ENCODE results near the gene FCER1G. TPM values are rescaled to one million over a fixed set of nuclear protein-coding genes. Genes with fewer than 3 reads are reported as not detected.
A peak's percentile ranks its signal among the peaks of the same experiment; 100 is the strongest.

FCER1G gene
- total and polyA plus RNA-seq, 5 experiments from 2014 or later, result 27.7 to 107 (median 67.1) TPM

GRCh38 chr1:161198194-161198896, 16.8 kb upstream of the FCER1G start:
- H3K27me3 Mint-ChIP-seq, result no peaks in the 10 kb centered on the region
- H3K9me3 Mint-ChIP-seq, result no peaks in the 10 kb centered on the region
- H3K4me1 Mint-ChIP-seq, result peaks cover 21 to 72% (median 53%) of the 10 kb centered on the region in 4 donors
- no peaks in the 10 kb centered on the region for H3K36me3 Mint-ChIP-seq
- no peak for DNase-seq
- ATAC-seq, result no peak
- peak overlapping the region in 4 of 10 donors; percentile 50 to 95 (median 69) for H3K27ac Mint-ChIP-seq
- H3K4me3 Mint-ChIP-seq, result no peak overlapping the region
- POLR2A ChIA-PET, result interaction anchor here (1.9 to 6.5 kb wide), 3 partner anchors 17 to 33 kb away, joined by 8 to 90 read pairs (median 11); partner anchors contain the start of genes PPOX and TOMM40L

GRCh38 chr1:161198897-161199431, 16.1 kb upstream of the FCER1G start, which contains the start of gene ADAMTS4:
TSS of gene ADAMTS4 (minus strand) at chr1:161199054. CDS start at chr1:161198627, 427 bp downstream.
- no peaks in the 10 kb centered on the region for H3K9me3 Mint-ChIP-seq
- no peaks in the 10 kb centered on the region for H3K27me3 Mint-ChIP-seq
- peak within 1 kb of the TSS in 6 of 10 donors; percentile 3 to 97 (median 76) for H3K4me3 Mint-ChIP-seq
- peaks cover 0 to 4% (median under 1%) of the 10 kb centered on the region in 3 donors for H3K36me3 Mint-ChIP-seq
- ATAC-seq (no peak), DNase-seq (no peak)
- POLR2A ChIA-PET, result interaction anchor here (1.0 to 6.5 kb wide), 4 partner anchors 8 to 27 kb away, joined by 3 to 90 read pairs (median 8); partner anchors contain the start of gene TOMM40L
- H3K27ac Mint-ChIP-seq, result peak within 1 kb of the TSS; percentile 24 to 99 (median 96)
- H3K4me1 Mint-ChIP-seq, result peaks cover 23 to 76% (median 58%) of the 10 kb centered on the region in 4 donors

- no peaks in the 10 kb centered on the region for H3K27me3 Mint-ChIP-seq
- no peaks in the 10 kb centered on the region for H3K9me3 Mint-ChIP-seq
- POLR2A ChIA-PET, result interaction anchor here (0.6 to 6.5 kb wide), 5 partner anchors 8 to 26 kb away, joined by 3 to 90 read pairs (median 6); partner anchors contain the start of gene TOMM40L
- H3K27ac Mint-ChIP-seq, result peak overlapping the region; percentile 75 to 99 (median 97)
- DNase-seq (no peak), ATAC-seq (no peak)
- peaks cover 29 to 77% (median 62%) of the 10 kb centered on the region in 4 donors for H3K4me1 Mint-ChIP-seq
- H3K4me3 Mint-ChIP-seq, result peak overlapping the region in 7 of 10 donors; percentile 58 to 97 (median 94)
- peaks cover 0 to 10% (median 7%) of the 10 kb centered on the region in 3 donors for H3K36me3 Mint-ChIP-seq
Observed at GRCh38 chr1:161199506-161200139, 15.5 kb upstream of the FCER1G start.

- peak in 1 of 2 donors; percentile 17 for ATAC-seq
- H3K27me3 Mint-ChIP-seq, result no peaks in the 10 kb centered on the region
- H3K4me3 Mint-ChIP-seq, result peak overlapping the region; percentile 40 to 97 (median 92)
- H3K9me3 Mint-ChIP-seq, result no peaks in the 10 kb centered on the region
- peaks cover 29 to 74% (median 61%) of the 10 kb centered on the region in 4 donors for H3K4me1 Mint-ChIP-seq
- POLR2A ChIA-PET, result interaction anchor here (1.0 to 7.3 kb wide), 8 partner anchors 8 to 181 kb away, joined by 3 to 231 read pairs (median 34); partner anchors contain the start of genes APOA2, B4GALT3, FCER1G and PPOX
- H3K36me3 Mint-ChIP-seq, result peaks cover 0 to 19% (median 7%) of the 10 kb centered on the region in 3 donors
- H3K27ac Mint-ChIP-seq, result peak overlapping the region; percentile 92 to 99 (median 98)
- peak in 2 of 10 donors; percentile 30 to 34 for DNase-seq
Observed at GRCh38 chr1:161200421-161200991, 14.6 kb upstream of the FCER1G start.

- Mint-ChIP-seq H3K9me3 (no peaks in the 10 kb centered on the region), H3K27ac (peak overlapping the region; percentile 95 to 99 (median 99)), H3K4me3 (peak overlapping the region; percentile 92 to 97 (median 94)), H3K4me1 (peaks cover 29 to 75% (median 66%) of the 10 kb centered on the region in 4 donors), H3K36me3 (peaks cover 0 to 25% (median 7%) of the 10 kb centered on the region in 3 donors), H3K27me3 (no peaks in the 10 kb centered on the region)
- POLR2A ChIA-PET, result interaction anchor here (0.8 to 7.3 kb wide), 25 partner anchors 9 to 191 kb away, joined by 3 to 231 read pairs (median 7); partner anchors contain the start of genes APOA2, B4GALT3, FCER1G and PPOX
- DNase-seq, result no peak
- ATAC-seq, result peak in 1 of 2 donors; percentile 1
Observed at GRCh38 chr1:161200992-161201835, 13.9 kb upstream of the FCER1G start.

- H3K4me1 Mint-ChIP-seq, result peaks cover 32 to 83% (median 71%) of the 10 kb centered on the region in 4 donors
- H3K4me3 Mint-ChIP-seq, result peak within 1 kb of the TSS; percentile 92 to 97 (median 94)
- peak; percentile 97 to 98 for ATAC-seq
- DNase-seq, result peak; percentile 83 to 98 (median 94)
- peaks cover 0 to 33% (median 7%) of the 10 kb centered on the region in 3 donors for H3K36me3 Mint-ChIP-seq
- H3K9me3 Mint-ChIP-seq, result no peaks in the 10 kb centered on the region
- POLR2A ChIA-PET, result interaction anchor here (0.5 to 7.3 kb wide), 30 partner anchors 9 to 1128 kb away, joined by 3 to 231 read pairs (median 6); partner anchors contain the start of genes APOA2, B4GALT3, DEDD and FCER1G
- no peaks in the 10 kb centered on the region for H3K27me3 Mint-ChIP-seq
- peak within 1 kb of the TSS; percentile 95 to 99 (median 99) for H3K27ac Mint-ChIP-seq
Observed at GRCh38 chr1:161201836-161202712, 13.0 kb upstream of the FCER1G start, which contains the start of gene NDUFS2. TSS of gene NDUFS2 (plus strand) at chr1:161202367. CDS start at chr1:161202386, 19 bp downstream.

GRCh38 chr1:161206411-161207140, 8.5 kb upstream of the FCER1G start:
- H3K36me3 Mint-ChIP-seq, result peaks cover 11 to 76% (median 11%) of the 10 kb centered on the region in 3 donors
- no peak overlapping the region for H3K4me3 Mint-ChIP-seq
- peaks cover 27 to 71% (median 60%) of the 10 kb centered on the region in 4 donors for H3K4me1 Mint-ChIP-seq
- H3K27ac Mint-ChIP-seq, result peak overlapping the region in 7 of 10 donors; percentile 3 to 86 (median 71)
- H3K27me3 Mint-ChIP-seq, result no peaks in the 10 kb centered on the region
- H3K9me3 Mint-ChIP-seq, result no peaks in the 10 kb centered on the region
- DNase-seq, result no peak
- ATAC-seq, result no peak
- POLR2A ChIA-PET, result interaction anchor here (0.6 to 7.3 kb wide), 5 partner anchors 8 to 108 kb away, joined by 3 to 231 read pairs (median 6); partner anchors contain the start of genes APOA2, FCER1G, SDHC and TOMM40L

GRCh38 chr1:161207173-161207572, 7.9 kb upstream of the FCER1G start:
- Mint-ChIP-seq H3K27me3 (no peaks in the 10 kb centered on the region), H3K27ac (peak overlapping the region in 3 of 10 donors; percentile 24 to 59 (median 41)), H3K4me1 (peaks cover 25 to 65% (median 57%) of the 10 kb centered on the region in 4 donors), H3K9me3 (no peaks in the 10 kb centered on the region), H3K4me3 (no peak overlapping the region), H3K36me3 (peaks cover 11 to 82% (median 11%) of the 10 kb centered on the region in 3 donors)
- no peak for ATAC-seq
- DNase-seq, result no peak
- POLR2A ChIA-PET, result interaction anchor here (2.0 to 7.3 kb wide), 2 partner anchors 15 to 99 kb away, joined by 6 to 231 read pairs; partner anchors contain the start of genes APOA2, FCER1G and TOMM40L

GRCh38 chr1:161209790-161210409, 5.2 kb upstream of the FCER1G start:
- no peaks in the 10 kb centered on the region for H3K9me3 Mint-ChIP-seq
- no peaks in the 10 kb centered on the region for H3K27me3 Mint-ChIP-seq

More at GRCh38 chr1:161209790-161210409, 5.2 kb upstream of the FCER1G start:
- DNase-seq (peak; percentile 62 to 90 (median 75)), ATAC-seq (peak; percentile 96 to 97)
- Mint-ChIP-seq H3K4me1 (peaks cover 22 to 54% (median 45%) of the 10 kb centered on the region in 4 donors), H3K4me3 (no peak overlapping the region), H3K27ac (peak overlapping the region; percentile 46 to 91 (median 83)), H3K36me3 (peaks cover 9 to 96% (median 29%) of the 10 kb centered on the region in 3 donors)
- POLR2A ChIA-PET, result interaction anchor here (0.6 to 10.4 kb wide), 6 partner anchors 8 to 96 kb away, joined by 3 to 113 read pairs (median 6); partner anchors contain the start of genes APOA2, NDUFS2 and TOMM40L
